Keratinocyte (primary cell): ENCODE data around the gene ZPLD1. TPM values are rescaled to one million over a fixed set of nuclear protein-coding genes. Genes with fewer than 3 reads are reported as not detected.

Experiments
- DNase-seq: peaks from one replicate; pipeline ENCODE4 v3.0.0-alpha.2; 2011; ENCODE audit warnings: low read depth, missing footprints, low spot score
- FAIRE-seq: peaks from 2 replicates; lab custom pipeline; 2011; peaks lifted over from hg19 to GRCh38; lab: Jason Lieb, UNC
- H2AFZ ChIP-seq: 2 replicates; pipeline ENCODE4 v1.6.0; 2012; ENCODE audit warnings: low read length, control low read depth, inconsistent platforms; ENCODE audit not compliant: control insufficient read depth
- H3K27ac ChIP-seq: 2 replicates; pipeline ENCODE4 v1.5.1; 2011; ENCODE audit warnings: low read length; ENCODE audit not compliant: control insufficient read depth, insufficient read depth
- H3K27me3 ChIP-seq: 3 replicates; pipeline ENCODE4 v1.6.0; 2011; ENCODE audit warnings: low read length; ENCODE audit not compliant: control insufficient read depth, insufficient read depth; ENCODE audit errors: extremely low read depth
- H3K36me3 ChIP-seq, 2 experiments: 2 replicates in 1 of 2; 3 replicates in 1 of 2; pipeline ENCODE4 v1.5.1; 2011; ENCODE audit warnings: low read length in 2 of 2, mild to moderate bottlenecking in 1 of 2; ENCODE audit not compliant: control insufficient read depth in 2 of 2, insufficient read depth in 2 of 2; ENCODE audit errors: extremely low read depth in 1 of 2
- H3K4me1 ChIP-seq: 3 replicates; pipeline ENCODE4 v1.5.1; 2011; ENCODE audit warnings: low read length; ENCODE audit not compliant: control insufficient read depth, insufficient read depth; ENCODE audit errors: extremely low read depth
- H3K4me2 ChIP-seq: 3 replicates; pipeline ENCODE4 v1.6.0; 2011; ENCODE audit warnings: low read depth, low read length; ENCODE audit not compliant: control insufficient read depth, insufficient read depth; ENCODE audit errors: extremely low read depth
- H3K4me3 ChIP-seq, 3 experiments: fragments of 200-600 bp in 1 of 3; sonication (generic) in 1 of 3; 2 replicates in 2 of 3; 3 replicates in 1 of 3; pipeline ENCODE4 v1.5.1; 2011 to 2016; ENCODE audit warnings: low read length in 3 of 3, mild to moderate bottlenecking in 3 of 3, control low read depth in 2 of 3, inconsistent platforms in 1 of 3, low read depth in 1 of 3, mixed read lengths in 1 of 3, mixed run types in 1 of 3, moderate library complexity in 1 of 3; ENCODE audit not compliant: control insufficient read depth in 2 of 3, insufficient read depth in 2 of 3; ENCODE audit errors: extremely low read depth in 1 of 3
- H3K79me2 ChIP-seq: 2 replicates; pipeline ENCODE4 v1.6.0; 2012; ENCODE audit warnings: low read length; ENCODE audit not compliant: control insufficient read depth, insufficient read depth
- H3K9ac ChIP-seq: 3 replicates; pipeline ENCODE4 v1.6.0; 2011; ENCODE audit warnings: low read length; ENCODE audit not compliant: control insufficient read depth, insufficient read depth; ENCODE audit errors: extremely low read depth
- H3K9me1 ChIP-seq: 3 replicates; pipeline ENCODE4 v1.6.0; 2011; ENCODE audit warnings: low read length; ENCODE audit not compliant: control insufficient read depth, insufficient read depth; ENCODE audit errors: extremely low read depth
- H3K9me3 ChIP-seq: 2 replicates; pipeline ENCODE4 v1.5.1; 2012; ENCODE audit warnings: low read depth, low read length; ENCODE audit not compliant: control insufficient read depth
- H4K20me1 ChIP-seq: 3 replicates; pipeline ENCODE4 v1.6.0; 2011; ENCODE audit warnings: low read length; ENCODE audit not compliant: control insufficient read depth, insufficient read depth; ENCODE audit errors: extremely low read depth
- EZH2 ChIP-seq: IDR thresholded peaks from one replicate; pipeline ENCODE4 v1.6.1; 2012; ENCODE audit warnings: inconsistent platforms, mild to moderate bottlenecking, low read length, moderate library complexity
- dilution Hi-C: fragments of 300-500 bp; cut with MboI; formaldehyde crosslinking; loops from one replicate; pipeline ENCODE4 v1.7.0; 2020; ENCODE audit warnings: low sequenced_read_pairs; ENCODE audit not compliant: extremely low pct_ligation_motif_present
- polyA plus RNA-seq, 5 experiments: library from polyadenylated mRNA; depleted of rRNA in 3 of 5; stranded (reverse) in 3 of 5; stranded (forward) in 1 of 5; unstranded in 1 of 5; fragments of >200 nt; gene quantifications; 1 replicate in 1 of 5; 2 replicates in 3 of 5; 3 replicates in 1 of 5; pipeline versions ENCODE4 v1.2.1 to v1.2.3, GENCODE V29; 2011 to 2012; ENCODE audit warnings: missing spikeins in 2 of 5, low read depth in 1 of 5, low replicate concordance in 1 of 5
- TF ChIP-seq, protein P1 (sequence below), 3 experiments: IDR thresholded peaks in 1 of 3; conservative IDR thresholded peaks in 1 of 3; optimal IDR thresholded peaks in 1 of 3; 2 replicates in 2 of 3; 3 replicates in 1 of 3; pipeline versions ENCODE3 to v1.5.1; 2011; ENCODE audit warnings: low read length in 3 of 3, mild to moderate bottlenecking in 3 of 3, moderate library complexity in 2 of 3, control low read depth in 1 of 3, inconsistent platforms in 1 of 3; ENCODE audit not compliant: insufficient read depth in 2 of 3; ENCODE audit errors: extremely low read depth in 1 of 3

The ZPLD1 gene
- polyA plus RNA-seq, 1 donor (not counting 4 experiments of a cell fraction or from before 2014, with no cell fraction given) = 2.1 TPM

DNA sequence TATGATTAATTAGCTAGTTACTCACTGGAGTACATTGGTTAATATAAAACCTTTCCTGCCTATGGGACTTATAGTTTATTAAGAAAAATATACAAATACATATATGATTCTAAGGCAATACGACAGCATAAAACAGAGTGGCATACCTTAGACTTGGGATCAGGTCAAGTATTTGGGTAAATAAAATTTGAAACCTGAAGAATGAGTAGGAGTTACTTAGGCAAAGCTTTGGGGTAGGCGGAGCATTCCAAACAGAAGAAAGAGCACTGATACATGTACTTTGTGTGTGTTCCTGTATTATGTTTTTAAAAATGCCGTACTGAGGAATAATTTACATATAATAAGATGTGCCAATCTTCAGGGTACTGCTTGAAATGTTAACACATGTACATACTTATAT, 15.1 kb downstream of the ZPLD1 start:
- Histone ChIP-seq H4K20me1 (no peaks in the 10 kb centered on the region), H3K79me2 (no peaks in the 10 kb centered on the region), H3K36me3 (no peaks in the 10 kb centered on the region), H3K27me3 (no peaks in the 10 kb centered on the region), H3K9me3 (no peaks in the 10 kb centered on the region), H3K27ac (no peak overlapping the region), H3K9ac (no peak overlapping the region), H2AFZ (no peak overlapping the region), H3K9me1 (no peaks in the 10 kb centered on the region), H3K4me1 (peaks cover 8% of the 10 kb centered on the region), H3K4me3 (no peak overlapping the region), H3K4me2 (no peak overlapping the region)
- FAIRE-seq = no peak
- no peak for DNase-seq
- dilution Hi-C loops = no loop called here
- no peak for TF ChIP-seq EZH2
- TF ChIP-seq, protein P1, sequence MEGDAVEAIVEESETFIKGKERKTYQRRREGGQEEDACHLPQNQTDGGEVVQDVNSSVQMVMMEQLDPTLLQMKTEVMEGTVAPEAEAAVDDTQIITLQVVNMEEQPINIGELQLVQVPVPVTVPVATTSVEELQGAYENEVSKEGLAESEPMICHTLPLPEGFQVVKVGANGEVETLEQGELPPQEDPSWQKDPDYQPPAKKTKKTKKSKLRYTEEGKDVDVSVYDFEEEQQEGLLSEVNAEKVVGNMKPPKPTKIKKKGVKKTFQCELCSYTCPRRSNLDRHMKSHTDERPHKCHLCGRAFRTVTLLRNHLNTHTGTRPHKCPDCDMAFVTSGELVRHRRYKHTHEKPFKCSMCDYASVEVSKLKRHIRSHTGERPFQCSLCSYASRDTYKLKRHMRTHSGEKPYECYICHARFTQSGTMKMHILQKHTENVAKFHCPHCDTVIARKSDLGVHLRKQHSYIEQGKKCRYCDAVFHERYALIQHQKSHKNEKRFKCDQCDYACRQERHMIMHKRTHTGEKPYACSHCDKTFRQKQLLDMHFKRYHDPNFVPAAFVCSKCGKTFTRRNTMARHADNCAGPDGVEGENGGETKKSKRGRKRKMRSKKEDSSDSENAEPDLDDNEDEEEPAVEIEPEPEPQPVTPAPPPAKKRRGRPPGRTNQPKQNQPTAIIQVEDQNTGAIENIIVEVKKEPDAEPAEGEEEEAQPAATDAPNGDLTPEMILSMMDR (optimal IDR thresholded peaks at IDR 0.05 in 1 of 3, IDR thresholded peaks at IDR 0.05 in 1 of 3, conservative IDR thresholded peaks at IDR 0.05 in 1 of 3; ENCODE audit: extremely low read depth in 1 of 3, insufficient read depth in 2 of 3, low read length in 3 of 3) = no peak

DNA sequence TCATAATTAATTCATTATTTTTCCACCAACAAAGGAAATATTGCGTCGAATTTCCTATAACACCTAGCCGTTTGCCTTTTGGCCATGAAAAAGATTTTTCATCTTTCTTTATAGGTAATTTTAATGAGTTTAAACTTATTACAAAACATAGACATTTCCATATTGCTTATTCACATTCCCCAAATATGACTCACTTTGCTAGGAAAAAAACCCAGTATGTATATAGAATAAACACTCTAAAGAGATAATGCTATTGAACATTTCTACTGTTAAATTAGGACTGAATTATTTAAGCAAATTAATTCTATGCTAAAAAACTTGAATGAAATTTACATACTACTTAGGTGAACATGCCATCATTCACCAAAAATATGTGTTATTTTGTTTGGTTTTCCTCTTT, 16.2 kb downstream of the ZPLD1 start:
- H3K9me3 ChIP-seq = no peaks in the 10 kb centered on the region
- DNase-seq (no peak), FAIRE-seq (no peak)
- H3K36me3 ChIP-seq = no peaks in the 10 kb centered on the region
- H4K20me1 ChIP-seq = no peaks in the 10 kb centered on the region
- peaks cover 8% of the 10 kb centered on the region for H3K4me1 ChIP-seq
- H3K4me3 ChIP-seq = no peak overlapping the region
- H2AFZ ChIP-seq = no peak overlapping the region
- H3K27ac ChIP-seq = peak overlapping the region; percentile 61
- H3K27me3 ChIP-seq = no peaks in the 10 kb centered on the region
- TF ChIP-seq EZH2 = no peak
- H3K79me2 ChIP-seq = no peaks in the 10 kb centered on the region
- H3K4me2 ChIP-seq = no peak overlapping the region
- no peak overlapping the region for H3K9ac ChIP-seq
- no peaks in the 10 kb centered on the region for H3K9me1 ChIP-seq
- dilution Hi-C loops = no loop called here

DNA sequence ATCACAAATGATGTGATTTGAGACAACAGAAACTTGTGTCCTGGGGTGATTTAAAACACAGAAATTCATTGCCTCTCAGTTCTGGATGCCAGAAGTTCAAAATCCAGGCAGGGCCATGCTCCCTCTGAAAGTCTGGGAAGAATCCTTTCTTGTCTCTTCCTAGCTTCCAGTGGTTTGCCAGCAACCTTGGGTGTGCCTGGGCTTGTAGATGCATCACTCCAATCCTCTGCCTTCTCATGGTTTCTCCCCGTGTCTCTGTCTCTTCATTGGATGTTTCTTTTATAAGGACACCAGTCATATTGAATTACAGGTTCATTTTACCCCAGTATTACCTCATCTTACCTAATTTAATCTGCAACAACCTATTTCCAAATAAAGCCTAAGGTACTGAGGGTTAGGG, 16.7 kb downstream of the ZPLD1 start:
- H3K9me3 ChIP-seq = no peaks in the 10 kb centered on the region

More for the DNA sequence above, 16.7 kb downstream of the ZPLD1 start:
- Histone ChIP-seq H3K79me2 (no peaks in the 10 kb centered on the region), H4K20me1 (no peaks in the 10 kb centered on the region), H3K9ac (no peak overlapping the region), H3K4me3 (no peak overlapping the region), H3K27ac (peak overlapping the region; percentile 61), H3K4me1 (peaks cover 8% of the 10 kb centered on the region), H3K9me1 (no peaks in the 10 kb centered on the region), H2AFZ (peak overlapping the region; percentile 65), H3K36me3 (no peaks in the 10 kb centered on the region), H3K4me2 (peak overlapping the region; percentile 42), H3K27me3 (no peaks in the 10 kb centered on the region)
- FAIRE-seq (peak; percentile 85), DNase-seq (no peak)
- TF ChIP-seq EZH2 = no peak
- TF ChIP-seq, protein P1 (optimal IDR thresholded peaks at IDR 0.05 in 1 of 3, IDR thresholded peaks at IDR 0.05 in 1 of 3, conservative IDR thresholded peaks at IDR 0.05 in 1 of 3; ENCODE audit: extremely low read depth in 1 of 3, insufficient read depth in 2 of 3, low read length in 3 of 3) = no peak
- dilution Hi-C loops = no loop called here
